HTR-8/SVneo (cell line): ENCODE data around the gene ZNF736.

Source experiments
- DNase-seq: peaks from one replicate; pipeline ENCODE4 v3.0.0; 2011; ENCODE audit warnings: low spot score, mixed read lengths; ENCODE audit not compliant: insufficient read length
- FAIRE-seq: peaks from 2 replicates; lab custom pipeline; 2011; peaks lifted over from hg19 to GRCh38; lab: Jason Lieb, UNC

The ZNF736 gene

DNA sequence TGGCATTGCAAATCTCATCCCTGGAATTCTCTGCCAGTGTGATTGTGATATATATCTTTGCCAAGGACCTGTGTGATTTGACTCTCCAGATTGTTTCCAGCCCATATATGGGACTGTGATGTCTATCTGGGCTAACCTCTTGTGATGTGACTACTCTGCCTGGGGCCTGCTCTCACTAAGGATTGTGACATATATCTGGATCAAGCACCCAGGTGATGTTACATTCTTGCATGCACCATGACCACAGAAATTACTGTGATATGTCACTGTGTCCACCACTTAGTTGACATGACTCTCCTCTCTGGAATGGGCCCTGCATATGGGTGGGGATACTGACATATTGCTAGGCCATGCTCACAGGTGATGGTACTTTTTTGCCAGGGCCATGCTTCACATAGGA, 86.6 kb downstream of the ZNF736 start:
- DNase-seq: no peak
- no peak for FAIRE-seq
